GM19438 (cell line): ENCODE data around the gene SMAGP.
"Not testable (repeated sequence)": the region's sequence is repeated elsewhere in the genome, so short reads cannot be mapped to it uniquely, and the experiment has no call there.

Experiments used
- ATAC-seq: cut with Tn5 transposase; IDR thresholded peaks from one replicate; pipeline ENCODE4 v1.9.1; 2021; ENCODE audit warnings: low read depth; ENCODE audit not compliant: unreplicated experiment

Gene SMAGP

DNA sequence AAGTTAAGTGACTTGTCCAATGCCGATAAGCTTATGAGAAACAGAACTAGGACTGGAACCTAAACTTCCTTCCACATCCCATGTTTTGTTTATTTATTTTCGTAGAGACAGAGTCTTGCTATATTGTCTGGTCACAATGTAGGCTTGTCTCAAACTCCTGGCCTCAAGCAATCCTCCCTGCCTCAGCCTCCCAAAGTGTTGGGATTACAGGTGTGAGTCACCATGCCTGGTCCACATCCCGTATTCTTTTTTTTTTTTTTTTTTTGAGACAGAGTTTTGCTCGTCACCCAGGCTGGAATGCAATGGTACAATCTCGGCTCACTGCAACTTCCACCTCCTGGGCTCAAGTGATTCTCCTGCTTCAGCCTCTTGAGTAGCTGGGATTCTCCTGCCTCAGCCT lies 43.1 kb downstream of the SMAGP start:
- not testable (repeated sequence) for ATAC-seq

DNA sequence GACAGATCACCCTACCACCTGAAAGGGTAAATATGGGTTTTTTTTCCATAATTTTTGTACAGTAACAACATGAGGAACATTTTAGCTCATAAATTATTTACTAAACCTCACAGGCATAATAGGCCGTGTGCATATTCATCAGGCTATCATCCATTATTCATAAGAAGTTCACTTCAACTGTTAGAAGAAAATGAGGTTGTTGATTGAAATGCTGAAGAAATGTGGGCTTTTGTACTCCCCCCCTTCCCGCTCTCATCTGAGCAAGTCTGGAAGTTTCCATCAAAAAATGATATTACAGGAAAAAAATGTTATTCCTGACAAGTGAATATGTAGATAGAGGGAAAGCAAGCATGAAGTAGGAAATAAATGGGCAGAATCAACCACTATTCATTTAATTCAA lies 44.4 kb downstream of the SMAGP start:
- no peak for ATAC-seq

DNA sequence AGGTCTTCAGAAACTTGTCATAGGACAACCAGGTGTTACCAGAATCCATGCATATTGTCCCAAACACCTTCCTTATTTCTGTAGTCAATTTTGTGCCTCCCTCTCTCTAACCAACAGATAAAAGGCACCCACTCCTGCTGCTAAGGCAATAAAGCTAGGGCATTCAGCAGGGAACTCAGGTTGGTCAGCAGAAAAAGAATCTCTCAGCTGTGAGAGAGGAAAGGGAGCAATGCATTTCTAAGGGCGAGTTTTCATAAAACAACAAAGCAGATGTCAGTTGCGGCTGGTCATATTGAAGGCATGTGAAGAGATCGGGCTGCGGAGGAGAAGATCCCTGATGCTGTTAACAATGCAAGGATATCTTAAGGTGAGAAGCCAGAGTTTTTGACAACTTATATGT lies 45.0 kb downstream of the SMAGP start:
- ATAC-seq: no peak

DNA sequence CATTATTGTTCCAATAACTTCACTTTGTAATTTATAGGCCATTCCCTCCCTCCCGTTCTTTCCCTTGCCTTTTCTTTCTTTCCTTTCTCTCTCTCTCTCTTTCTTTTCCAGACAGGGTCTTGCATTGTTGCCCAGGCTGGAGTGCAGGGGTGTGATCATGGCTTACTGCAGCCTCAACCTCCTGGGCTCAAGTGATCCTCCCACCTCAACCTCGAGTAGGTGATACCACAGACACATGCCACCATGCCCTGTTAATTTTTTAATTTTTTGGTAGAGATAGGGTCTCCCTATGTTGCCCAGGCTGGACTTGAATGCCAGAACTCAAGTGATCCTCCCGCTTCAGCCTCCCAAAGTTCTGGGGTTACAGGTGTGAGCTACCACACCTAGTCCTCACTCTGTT lies 45.6 kb downstream of the SMAGP start:
- no peak for ATAC-seq

DNA sequence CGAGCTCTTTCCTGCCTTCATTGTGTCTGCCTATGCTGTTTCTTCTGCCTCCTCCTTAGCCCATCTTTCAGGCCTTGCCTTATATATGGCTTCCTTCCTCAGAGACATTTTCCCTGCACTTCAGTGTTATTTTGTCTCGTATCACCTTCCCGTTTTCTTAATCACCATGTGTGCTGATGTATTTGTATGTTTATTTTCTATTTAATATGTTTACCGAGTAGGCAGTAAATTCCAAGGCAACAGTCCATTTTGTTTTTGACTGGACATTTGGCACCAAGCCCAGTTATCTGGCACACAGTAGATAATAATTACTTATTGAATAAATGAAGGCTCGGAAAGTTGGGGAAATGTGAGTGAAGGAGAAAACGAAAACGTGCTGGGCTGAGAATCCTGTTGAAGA lies 47.8 kb downstream of the SMAGP start:
- no peak for ATAC-seq

DNA sequence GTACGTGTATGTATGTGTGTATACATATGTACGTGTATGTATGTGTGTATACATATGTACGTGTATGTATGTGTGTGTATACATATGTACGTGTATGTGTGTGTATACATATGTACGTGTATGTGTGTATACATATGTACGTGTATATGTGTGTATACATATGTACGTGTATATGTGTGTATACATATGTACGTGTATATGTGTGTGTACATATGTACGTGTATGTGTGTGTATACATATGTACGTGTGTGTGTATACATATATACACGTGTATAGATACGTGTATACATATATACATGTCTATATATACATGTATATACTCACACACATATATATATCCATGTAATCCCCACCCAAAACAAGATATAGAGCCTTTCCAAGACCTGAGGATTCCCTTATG lies 50.4 kb downstream of the SMAGP start:
- ATAC-seq: not testable (repeated sequence)

DNA sequence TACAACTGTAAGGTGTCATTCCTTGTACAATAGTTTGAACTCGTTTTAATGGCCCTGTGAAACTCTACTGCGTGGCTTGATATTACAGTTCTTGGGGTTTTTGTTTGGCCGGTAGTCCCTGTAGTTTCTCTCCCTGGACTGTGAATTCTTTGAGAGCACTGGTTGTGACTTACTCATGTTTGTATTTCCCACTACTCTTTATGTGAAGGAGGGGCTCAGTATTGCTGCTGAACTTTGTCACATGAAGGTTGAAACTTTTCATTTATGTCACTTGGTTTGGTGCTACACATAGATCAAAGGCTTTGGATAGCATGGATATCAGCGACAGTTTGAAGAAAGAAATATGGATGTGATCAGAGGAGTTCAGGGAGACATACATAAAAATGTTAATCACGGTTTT lies 50.9 kb downstream of the SMAGP start:
- ATAC-seq: no peak

DNA sequence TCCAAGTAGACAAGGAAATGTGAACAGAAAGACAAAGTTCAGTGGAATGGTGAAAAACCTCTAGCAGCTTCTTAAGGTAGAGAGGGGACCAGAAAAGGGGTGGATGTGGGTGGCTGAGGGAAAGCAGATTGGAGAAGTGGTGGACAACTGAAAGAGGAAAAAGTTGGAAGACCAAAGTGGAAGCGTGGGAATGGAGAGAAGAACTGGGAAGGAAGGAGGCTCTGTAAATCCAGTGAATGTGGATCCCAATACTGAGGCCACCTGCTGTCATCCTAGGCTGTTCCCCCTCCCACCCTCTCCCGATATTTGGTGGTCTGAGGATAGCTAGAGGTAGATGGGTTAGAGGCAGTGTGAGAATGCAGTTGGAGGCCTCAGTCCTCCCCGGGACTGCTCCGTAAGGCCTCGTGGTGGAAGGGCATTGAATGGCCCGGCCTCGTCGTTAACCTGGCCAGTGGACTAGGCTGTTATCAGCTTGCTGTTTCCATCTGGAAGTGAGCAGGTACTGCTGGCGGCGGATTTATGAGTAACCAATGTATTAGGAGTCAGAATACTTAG lies 51.5 kb downstream of the SMAGP start:
- ATAC-seq: no peak

DNA sequence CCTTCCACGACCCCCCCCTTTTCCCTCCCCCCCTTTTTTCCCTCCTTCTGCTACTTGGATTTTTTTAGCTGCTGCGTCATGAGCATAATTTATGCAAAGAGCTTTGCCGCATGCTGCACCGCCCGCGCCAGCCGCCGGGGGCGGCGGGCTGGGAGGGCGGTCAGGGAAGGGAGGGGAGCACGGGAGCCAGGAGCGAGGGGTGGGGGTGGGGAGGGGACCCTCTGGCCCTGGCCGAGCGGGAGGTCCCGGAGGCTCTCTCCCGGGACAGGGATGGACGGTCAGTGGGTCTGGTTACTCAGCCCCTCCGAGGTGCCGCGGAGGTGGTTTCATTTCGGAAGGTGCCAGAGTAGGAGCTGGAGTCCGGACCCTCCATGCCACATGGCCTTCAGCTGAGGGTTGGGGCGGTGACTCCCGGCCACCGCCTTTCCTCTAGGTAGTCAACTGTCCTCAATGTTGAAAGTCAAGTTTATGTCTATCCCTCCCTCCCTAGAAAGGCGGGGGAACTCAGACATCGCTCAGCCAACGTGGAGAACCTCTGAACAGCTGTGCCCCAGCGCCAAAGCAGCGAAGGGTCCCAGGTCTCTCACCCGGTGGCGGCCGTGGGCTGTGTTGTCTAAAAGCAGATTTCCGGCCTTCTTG lies 52.1 kb downstream of the SMAGP start, which contains the start of gene POU6F1:
Gene POU6F1 (minus strand): TSS at position 95 of the 639 bp plus-strand sequence. CDS start 11,226 bp downstream, outside the sequence.
- peak; percentile 83 for ATAC-seq

DNA sequence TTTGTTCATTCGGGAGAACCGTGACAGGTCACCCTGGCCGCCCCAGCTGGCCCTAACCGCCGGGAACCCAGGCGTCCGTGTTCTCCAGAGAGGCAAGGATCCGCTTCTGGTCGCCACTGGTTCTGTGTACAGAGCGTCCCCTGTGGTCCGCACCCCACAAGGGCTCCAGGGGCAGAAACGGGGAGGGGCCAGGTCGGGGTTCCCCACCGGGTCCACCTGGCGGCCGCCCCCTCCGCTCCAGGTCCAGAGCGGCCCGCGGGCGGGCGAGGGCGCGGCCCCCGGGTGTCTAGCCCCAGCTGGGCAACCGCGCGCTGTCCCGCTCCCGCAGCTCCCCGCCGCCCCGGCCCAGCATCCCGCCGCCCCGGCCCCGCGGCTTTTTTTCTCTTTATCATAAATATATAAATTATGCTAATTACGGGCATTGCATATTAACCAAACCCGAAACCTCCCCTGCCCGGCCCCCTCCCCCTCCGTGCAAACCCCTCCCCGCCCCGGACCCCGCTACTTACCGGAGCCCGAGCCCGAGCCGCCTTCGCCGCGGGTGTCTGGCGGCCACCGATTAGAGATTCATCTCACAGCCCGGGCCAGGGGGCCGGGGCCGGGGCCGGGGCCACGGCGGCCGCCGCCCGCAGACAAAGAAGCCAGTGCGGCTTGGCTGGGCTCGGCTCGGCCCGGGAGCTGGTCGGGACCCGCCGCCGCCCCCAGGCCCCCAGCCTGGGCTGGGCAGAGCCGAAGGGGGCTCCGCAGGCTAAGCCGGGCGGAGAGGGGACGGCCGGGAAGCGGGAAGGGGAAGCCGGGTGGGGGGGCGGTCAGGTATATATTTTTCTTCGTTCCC lies 52.9 kb downstream of the SMAGP start:
- ATAC-seq: peak; percentile 30

DNA sequence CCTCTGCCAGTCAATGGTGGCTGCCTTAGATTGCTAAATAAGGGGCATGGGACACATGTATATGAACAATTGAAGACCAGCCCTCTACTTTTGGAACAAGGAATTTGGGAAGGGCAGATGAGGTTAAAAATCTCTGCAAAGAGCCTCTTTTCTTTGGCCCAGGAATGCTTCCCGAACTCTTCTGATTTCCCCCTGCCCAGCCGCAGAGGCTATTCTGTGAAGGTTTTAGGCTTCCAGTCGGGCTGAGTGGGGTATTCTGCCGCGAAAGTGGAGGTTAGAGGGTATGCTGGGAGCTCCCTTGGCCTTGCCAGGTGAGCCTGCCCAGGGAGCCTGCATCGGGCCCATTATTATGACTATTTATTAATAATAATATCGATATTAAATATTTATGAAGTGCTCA lies 53.6 kb downstream of the SMAGP start:
- ATAC-seq: no peak

DNA sequence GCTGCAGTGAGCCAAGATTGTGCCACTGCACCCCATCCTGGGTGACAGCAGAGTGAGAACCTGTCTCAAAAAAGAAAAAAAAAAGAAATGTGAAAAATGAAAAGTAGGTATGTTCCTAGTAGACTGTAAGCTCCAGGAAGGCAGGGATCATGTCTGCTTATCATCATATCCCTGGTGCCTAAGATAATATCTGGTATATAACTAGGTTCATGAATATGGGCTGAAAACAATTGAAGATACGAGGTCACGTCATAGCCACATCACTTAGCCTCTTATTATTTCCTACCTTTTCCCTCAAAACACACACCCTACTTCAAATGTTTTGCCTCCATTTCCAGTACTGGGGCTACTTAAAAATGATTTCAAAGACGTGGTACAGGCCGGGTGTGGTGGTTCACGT lies 55.3 kb downstream of the SMAGP start:
- ATAC-seq: no peak

DNA sequence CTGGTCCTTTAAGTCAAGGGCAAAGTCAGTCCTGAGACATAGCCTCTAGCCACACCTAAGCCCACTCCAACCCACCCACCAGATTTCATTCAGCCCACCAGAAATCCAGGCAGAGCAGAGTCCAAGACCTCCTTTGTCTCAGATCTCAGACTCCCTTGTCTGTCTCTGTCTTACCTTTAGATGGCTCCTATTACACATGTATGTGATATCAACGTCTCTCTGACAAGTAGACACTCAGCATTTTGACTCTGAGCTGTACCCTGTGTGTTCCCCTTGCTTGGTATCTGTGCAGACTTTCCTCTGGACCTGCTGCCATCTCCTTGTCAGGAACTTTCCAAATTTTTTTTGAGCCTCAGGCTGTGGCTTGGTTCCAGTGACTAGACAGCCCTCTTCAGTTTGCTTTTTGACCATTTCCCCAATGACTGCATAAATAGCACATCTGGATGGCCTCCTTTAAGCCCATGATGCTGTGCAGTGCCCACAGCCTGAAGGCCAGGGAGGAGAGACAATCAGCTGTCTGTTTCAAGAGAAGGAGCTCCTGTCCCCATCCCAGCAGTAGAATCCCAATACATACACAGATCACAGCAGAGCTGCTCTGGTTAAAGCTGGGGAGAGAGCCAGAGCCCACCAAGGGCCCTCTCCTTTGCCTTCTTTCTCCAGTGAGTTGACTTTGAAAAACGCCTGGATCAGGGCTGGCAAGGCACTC lies 59.4 kb downstream of the SMAGP start:
- no peak for ATAC-seq

DNA sequence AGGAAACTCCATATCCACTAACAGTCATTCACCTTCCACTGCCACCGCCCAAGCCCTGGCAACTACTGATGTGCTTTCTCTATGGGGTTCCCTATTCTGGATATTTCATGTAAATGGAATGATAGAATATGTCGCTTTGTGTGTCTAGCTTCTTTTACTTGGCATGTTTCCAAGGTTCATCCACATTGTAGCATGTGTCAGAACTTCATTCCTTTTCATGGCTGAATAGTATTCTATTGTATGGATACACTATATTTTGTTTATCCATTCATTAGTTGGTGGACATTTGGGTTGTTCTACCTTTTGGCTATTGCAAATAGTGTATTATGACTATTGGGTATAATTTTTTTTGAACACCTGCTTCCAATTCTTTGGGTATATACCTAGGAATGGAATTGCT lies 61.0 kb downstream of the SMAGP start:
- no peak for ATAC-seq

DNA sequence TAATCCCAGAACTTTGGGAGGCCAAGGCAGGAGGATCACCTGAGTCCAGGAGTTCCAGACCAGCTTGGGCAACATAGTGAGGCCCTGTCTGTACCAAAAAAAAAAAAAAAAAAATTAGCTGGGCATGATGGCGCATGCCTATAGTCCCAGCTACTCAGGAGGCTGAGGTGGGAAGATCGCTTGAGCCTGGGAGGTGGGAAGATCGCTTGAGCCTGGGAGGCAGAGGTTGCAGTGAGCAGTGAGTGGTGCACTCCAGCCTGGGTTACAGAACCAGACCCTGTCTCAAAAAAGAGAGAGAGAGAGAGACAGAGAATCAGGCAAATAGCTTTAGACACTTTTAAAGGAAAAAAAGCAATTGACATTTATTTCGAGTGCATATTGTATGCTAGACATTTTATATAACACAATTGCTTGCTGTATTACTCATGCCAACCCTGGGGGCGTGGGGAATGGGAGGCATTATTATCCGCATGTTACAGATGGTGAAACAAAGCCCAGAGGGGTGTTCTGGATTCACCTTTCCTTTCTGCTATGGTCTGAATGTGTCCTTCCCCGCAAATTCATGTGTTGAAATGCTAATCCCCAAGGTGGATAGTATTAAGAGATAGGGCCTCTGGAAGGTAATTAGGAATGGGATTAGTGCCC lies 62.1 kb downstream of the SMAGP start:
- no peak for ATAC-seq

DNA sequence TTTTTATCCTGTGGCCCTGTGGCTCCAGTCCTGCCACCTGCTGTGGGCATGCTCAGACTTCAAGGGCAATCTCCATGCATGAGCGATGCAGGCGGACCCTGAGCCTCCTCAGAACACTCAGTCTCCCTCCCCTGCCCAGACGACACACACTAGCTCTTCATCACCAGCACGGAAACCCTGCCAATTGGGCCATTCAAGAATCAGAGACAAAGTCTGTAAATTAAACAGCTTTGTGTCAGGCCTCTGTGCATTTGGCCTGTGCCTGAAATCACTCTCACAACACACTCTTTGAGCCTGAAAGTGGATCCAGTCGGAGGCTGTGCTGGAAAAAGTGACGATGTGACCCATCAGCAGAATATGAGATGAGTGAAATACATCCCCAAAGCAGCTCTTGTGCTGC lies 64.9 kb downstream of the SMAGP start:
- ATAC-seq: no peak

DNA sequence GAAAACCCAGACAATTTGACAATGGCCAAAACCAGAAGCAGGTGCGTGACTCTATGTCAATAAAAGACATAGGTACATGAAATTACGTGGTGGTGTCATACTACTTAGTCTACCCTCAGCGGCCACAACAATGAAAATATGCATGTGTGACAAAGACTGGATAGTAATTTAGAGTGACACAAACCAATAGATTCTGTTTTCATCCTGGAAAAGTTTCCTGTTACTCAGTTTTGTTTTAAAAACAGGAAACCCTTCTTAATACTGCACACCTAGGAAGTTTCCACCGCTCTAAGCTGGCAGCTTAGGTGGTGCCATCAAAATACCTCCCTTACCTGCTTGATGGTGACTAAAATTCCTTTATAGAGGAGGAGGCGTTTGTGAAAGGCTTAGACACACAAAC lies 67.5 kb downstream of the SMAGP start:
- ATAC-seq: no peak

DNA sequence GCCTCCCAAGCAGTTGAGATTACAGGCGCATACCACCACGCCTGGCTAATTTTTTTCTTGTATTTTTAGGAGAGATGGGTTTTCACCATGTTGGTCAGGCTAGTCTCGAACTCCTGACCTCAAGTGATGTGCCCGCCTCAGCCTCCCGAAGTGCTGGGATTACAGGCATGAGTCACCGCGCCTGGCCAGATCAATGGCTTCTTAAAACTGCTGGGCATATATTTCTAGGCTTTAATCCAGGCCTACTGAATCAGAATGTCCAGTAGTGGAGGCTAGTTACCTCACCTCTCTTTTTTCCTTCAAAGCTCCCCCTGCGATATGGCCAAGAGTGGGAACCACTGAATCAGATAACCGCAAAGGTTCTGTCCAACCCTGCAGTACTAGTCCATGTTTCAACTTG lies 69.4 kb downstream of the SMAGP start:
- ATAC-seq: no peak

DNA sequence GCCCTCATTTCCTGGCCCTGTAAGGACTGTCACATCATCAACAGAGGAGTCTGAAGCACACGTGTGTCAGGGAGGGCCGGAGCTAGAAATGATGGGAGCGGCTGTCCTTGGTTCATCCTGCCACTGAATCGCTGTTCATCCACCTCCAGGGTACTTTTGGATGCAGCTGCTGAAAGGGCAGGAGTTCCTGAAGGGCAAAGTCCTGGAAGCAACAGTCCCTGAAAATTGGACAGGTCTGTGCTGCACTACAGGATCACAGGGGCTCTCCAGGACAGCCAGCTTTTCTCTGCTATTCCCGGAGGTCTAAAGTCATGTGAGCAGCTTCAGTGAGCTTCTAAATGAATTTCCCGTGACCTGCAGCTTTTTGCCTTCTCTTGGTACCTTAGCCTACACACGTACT lies 70.1 kb downstream of the SMAGP start:
- ATAC-seq: no peak

DNA sequence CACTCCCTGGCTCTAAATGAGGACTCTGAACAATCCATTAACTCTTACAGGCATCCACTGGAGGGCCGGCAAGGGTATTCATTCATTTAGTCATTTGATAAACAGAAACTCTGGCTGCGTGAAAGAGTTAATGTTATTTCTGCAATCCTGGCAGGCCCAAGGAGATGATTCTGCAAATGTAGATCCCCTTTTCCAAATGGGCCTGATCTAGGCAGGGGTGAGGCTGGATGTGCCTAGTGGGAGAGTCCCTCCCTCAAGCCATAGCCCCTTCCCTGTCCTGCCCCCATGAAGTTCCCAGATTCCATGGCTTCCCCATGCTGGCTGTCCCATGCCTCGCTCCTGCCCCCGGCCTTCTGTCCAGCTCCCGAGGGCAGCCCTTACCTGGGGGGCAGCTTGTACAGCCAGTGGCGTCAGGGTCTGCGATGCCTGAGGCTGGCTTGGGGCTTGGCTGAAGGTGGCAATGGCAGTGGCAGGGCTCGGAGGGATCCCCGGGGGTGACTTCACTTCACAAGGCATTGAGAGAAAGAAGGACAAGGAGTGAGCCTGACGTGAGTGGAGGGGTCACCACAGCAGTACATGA lies 70.8 kb downstream of the SMAGP start:
- ATAC-seq: no peak
